ENCODE measurements around the gene AFG3L2.

AFG3L2 gene

GRCh38 chr18:12296457-12296856 lies 80.6 kb downstream of the AFG3L2 start:
- no peak for DNase-seq

GRCh38 chr18:12296087-12296403 lies 81.0 kb downstream of the AFG3L2 start:
- DNase-seq: no peak

GRCh38 chr18:12295389-12296086 lies 81.5 kb downstream of the AFG3L2 start:
- no peak for DNase-seq

GRCh38 chr18:12293831-12294230 lies 83.2 kb downstream of the AFG3L2 start:
- no peak for DNase-seq

GRCh38 chr18:12291690-12292089 lies 85.3 kb downstream of the AFG3L2 start:
- no peak for DNase-seq

- DNase-seq: no peak
Measured at GRCh38 chr18:12291161-12291560, 85.9 kb downstream of the AFG3L2 start.

- no peak for DNase-seq
Measured at GRCh38 chr18:12290086-12290485, 86.9 kb downstream of the AFG3L2 start.

- DNase-seq: no peak
Measured at GRCh38 chr18:12288403-12288755, 88.6 kb downstream of the AFG3L2 start.

- DNase-seq: no peak
Measured at GRCh38 chr18:12287684-12288402, 89.2 kb downstream of the AFG3L2 start.

- no peak for DNase-seq
Measured at GRCh38 chr18:12287131-12287681, 89.8 kb downstream of the AFG3L2 start.

- DNase-seq: no peak
Measured at GRCh38 chr18:12283666-12284065, 93.4 kb downstream of the AFG3L2 start.

GRCh38 chr18:12283256-12283655 lies 93.8 kb downstream of the AFG3L2 start:
- DNase-seq: no peak

GRCh38 chr18:12282442-12283039 lies 94.5 kb downstream of the AFG3L2 start:
- no peak for DNase-seq

GRCh38 chr18:12281861-12282260 lies 95.2 kb downstream of the AFG3L2 start:
- no peak for DNase-seq

GRCh38 chr18:12279781-12280531 lies 97.1 kb downstream of the AFG3L2 start:
- DNase-seq: no peak

All from activated CD4-positive, alpha-beta T cell treated with anti-CD3 and anti-CD28 coated beads, Interleukin-2, amount 50 U/mL, for 16 hours (primary cell).